Left lung (tissue), 10 donors: Measurements from ENCODE around the gene SDHB. TPM values are rescaled to one million over a fixed set of nuclear protein-coding genes. Genes with fewer than 3 reads are reported as not detected.

Experiments used
- ATAC-seq: fragments of 200-7000 bp; cut with Tn5 transposase; one replicate; pipeline ENCODE4 v1.9.1; 2020; ENCODE audit warnings: moderate library complexity
- DNase-seq, 4 donors: peaks; one replicate each; pipeline ENCODE4 v3.0.0-alpha.2; 2013 to 2020
- H3K27ac ChIP-seq, 2 donors: fragments of 200-600 bp; sonication (generic) in 1 of 2; one replicate each; pipeline versions ENCODE4 v1.5.0 to v1.8.0; 2020 to 2021
- H3K27me3 ChIP-seq, 2 donors: fragments of 200-600 bp; sonication (generic) in 1 of 2; one replicate each; pipeline versions ENCODE4 v1.5.0 to v1.8.0; 2020 to 2021
- H3K36me3 ChIP-seq, 2 donors: fragments of 200-600 bp; sonication (generic) in 1 of 2; one replicate each; pipeline versions ENCODE4 v1.5.0 to v1.8.0; 2020 to 2021
- H3K4me1 ChIP-seq, 2 donors: fragments of 200-600 bp; one replicate each; pipeline ENCODE4 v1.8.0; 2021
- H3K4me3 ChIP-seq, 2 donors: fragments of 200-600 bp; sonication (generic) in 1 of 2; one replicate each; pipeline versions ENCODE4 v1.5.0 to v1.8.0; 2020 to 2021; ENCODE audit warnings: mild to moderate bottlenecking in 1 of 2
- H3K9me3 ChIP-seq, 2 donors: fragments of 200-600 bp; sonication (generic) in 1 of 2; one replicate each; pipeline versions ENCODE4 v1.5.0 to v1.8.0; 2020 to 2021
- intact Hi-C, 2 donors: fragments of 100-400 bp; cut with DNase I; formaldehyde crosslinking; loops; one replicate each; pipeline versions ENCODE4 v1.11.2 to v1.14.2; 2022
- polyA plus RNA-seq, 6 donors: library from polyadenylated mRNA; unstranded; fragments of 120-200 nt; gene quantifications; one replicate each; pipeline ENCODE4 v1.2.1, GENCODE V29; 2013; ENCODE audit not compliant: insufficient read length in 6 of 6
- total RNA-seq, 2 donors: library from RNA; stranded (reverse); fragmentation: NEBNext Ultra II Directional; extraction: Animal tissue kit (Norgen Biotek cat#: 25700); gene quantifications; one replicate each; pipeline ENCODE4 v1.2.1, GENCODE V29; 2021
- TF ChIP-seq, protein P1 (sequence below), 2 donors: fragments of 200-600 bp; sonication (generic) in 1 of 2; IDR thresholded peaks; one replicate each; pipeline versions ENCODE4 v1.5.0 to v1.8.0; 2021; ENCODE audit warnings: antibody characterized with exemption in 2 of 2
- donor health status: DM: no; HTN: yes; CAD: no.
- donor health status: DM: no; HTN: no; CAD: no.

SDHB gene
- total and polyA plus RNA-seq, 8 donors: 86.8 to 110 (median 98.1) TPM

- TF ChIP-seq, protein P1, sequence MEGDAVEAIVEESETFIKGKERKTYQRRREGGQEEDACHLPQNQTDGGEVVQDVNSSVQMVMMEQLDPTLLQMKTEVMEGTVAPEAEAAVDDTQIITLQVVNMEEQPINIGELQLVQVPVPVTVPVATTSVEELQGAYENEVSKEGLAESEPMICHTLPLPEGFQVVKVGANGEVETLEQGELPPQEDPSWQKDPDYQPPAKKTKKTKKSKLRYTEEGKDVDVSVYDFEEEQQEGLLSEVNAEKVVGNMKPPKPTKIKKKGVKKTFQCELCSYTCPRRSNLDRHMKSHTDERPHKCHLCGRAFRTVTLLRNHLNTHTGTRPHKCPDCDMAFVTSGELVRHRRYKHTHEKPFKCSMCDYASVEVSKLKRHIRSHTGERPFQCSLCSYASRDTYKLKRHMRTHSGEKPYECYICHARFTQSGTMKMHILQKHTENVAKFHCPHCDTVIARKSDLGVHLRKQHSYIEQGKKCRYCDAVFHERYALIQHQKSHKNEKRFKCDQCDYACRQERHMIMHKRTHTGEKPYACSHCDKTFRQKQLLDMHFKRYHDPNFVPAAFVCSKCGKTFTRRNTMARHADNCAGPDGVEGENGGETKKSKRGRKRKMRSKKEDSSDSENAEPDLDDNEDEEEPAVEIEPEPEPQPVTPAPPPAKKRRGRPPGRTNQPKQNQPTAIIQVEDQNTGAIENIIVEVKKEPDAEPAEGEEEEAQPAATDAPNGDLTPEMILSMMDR (IDR thresholded peaks at IDR 0.05): no peak
- Histone ChIP-seq H3K27ac (no peak overlapping the region), H3K27me3 (no peaks in the 10 kb centered on the region), H3K4me3 (no peak overlapping the region), H3K36me3 (peaks cover 0 to 23% of the 10 kb centered on the region in 2 donors), H3K9me3 (no peaks in the 10 kb centered on the region), H3K4me1 (peaks cover 0 to 14% of the 10 kb centered on the region in 2 donors)
- ATAC-seq (no peak), DNase-seq (no peak)
- intact Hi-C loops: no loop called here
These were observed 26.4 kb upstream of the SDHB start for GRCh38 chr1:17080085-17080759.

DNA sequence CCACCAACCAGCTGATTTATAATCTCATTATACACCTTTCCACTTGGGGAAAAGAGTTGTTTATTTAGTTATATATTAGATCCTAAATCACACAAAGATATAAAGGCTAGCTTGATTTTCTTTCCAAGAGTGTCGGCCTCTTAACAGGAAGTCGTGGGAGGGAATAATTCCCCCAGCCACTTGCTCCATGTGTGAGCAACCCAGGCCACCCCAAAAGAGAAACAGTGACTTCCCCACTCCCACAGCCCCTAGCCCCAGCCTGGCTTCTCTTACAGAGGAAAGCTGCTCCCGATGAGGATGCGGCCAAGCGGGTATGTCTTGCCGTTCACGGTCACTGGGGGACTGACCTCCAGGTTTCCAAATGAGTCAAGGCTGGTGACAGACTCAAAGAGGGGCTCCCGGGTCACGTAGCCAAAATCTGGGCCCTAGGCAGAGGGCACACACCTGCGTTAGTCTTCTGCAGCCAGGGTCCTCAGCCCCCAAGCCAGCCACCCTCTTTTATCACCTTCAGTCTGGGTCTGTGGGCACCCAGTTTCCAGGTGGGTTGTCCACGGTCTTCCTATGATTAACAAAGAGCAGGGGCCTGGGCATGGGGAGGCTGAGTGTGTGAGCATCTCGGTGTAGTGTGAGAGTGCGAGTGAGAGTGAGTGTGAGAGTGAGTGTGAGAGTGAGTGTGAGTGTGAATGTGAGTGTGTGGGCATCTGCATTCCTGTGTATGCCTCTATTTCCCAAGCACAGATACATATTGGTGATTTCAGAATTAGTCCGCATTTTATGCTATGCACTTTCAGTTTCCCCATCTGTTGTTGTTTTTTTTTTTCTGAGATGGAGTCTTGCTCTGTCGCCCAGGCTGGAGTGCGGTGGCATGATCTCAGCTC lies 25.4 kb upstream of the SDHB start:
- H3K36me3 ChIP-seq: peaks cover 0 to 29% of the 10 kb centered on the region in 2 donors
- H3K27me3 ChIP-seq: no peaks in the 10 kb centered on the region
- intact Hi-C loops: no loop called here
- TF ChIP-seq, protein P1 (IDR thresholded peaks at IDR 0.05): no peak
- H3K4me3 ChIP-seq: no peak overlapping the region
- H3K9me3 ChIP-seq: no peaks in the 10 kb centered on the region
- H3K27ac ChIP-seq: no peak overlapping the region
- ATAC-seq: no peak
- peaks cover 0 to 17% of the 10 kb centered on the region in 2 donors for H3K4me1 ChIP-seq
- DNase-seq: no peak

DNA sequence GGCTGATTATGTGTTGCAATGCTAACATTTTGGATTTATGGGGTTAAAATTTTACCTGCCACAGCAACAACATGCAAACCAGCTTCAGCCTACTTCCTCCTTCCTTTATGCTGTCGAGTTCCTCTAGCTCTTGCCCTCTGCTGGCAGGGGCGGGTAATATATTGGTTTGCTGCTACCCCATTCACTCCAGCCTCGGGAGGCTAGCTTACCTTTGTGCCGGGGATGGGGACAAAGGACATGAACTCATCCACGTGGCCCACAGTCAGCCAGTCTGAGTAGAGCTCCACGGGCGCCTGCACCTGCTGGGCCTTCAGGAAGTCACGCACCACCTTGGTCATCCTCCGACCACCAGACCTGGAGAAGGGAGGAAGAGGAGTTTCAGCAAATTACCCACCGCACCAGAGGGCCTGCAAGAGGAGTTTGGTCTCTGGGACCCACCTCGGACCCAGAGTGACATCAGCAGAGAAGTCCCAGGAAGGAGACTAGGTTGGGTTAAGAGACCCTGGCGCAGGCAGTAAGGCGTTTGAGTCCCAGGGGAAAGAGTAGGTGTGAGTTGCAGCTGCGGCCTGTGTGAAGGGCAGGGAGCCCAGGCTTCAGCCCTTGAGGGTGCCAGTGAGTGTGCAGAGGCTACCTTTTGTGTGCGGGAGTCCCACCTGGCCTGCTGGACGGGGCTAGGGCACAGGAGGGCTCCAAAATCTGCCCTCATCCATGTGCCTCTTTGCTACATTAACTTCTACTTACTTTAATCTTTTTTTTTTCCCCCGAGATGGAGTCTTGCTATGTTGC lies 21.8 kb upstream of the SDHB start:
- peaks cover 0 to 5% of the 10 kb centered on the region in 2 donors for H3K4me1 ChIP-seq
- DNase-seq (no peak), ATAC-seq (peak; percentile 48)
- TF ChIP-seq, protein P1 (IDR thresholded peaks at IDR 0.05): peak in 1 of 2 donors; percentile 54
- H3K4me3 ChIP-seq: no peak overlapping the region
- intact Hi-C loops: no loop called here
- H3K9me3 ChIP-seq: no peaks in the 10 kb centered on the region
- peak overlapping the region in 1 of 2 donors; percentile 24 for H3K27ac ChIP-seq
- peaks cover 0 to 26% of the 10 kb centered on the region in 2 donors for H3K36me3 ChIP-seq
- H3K27me3 ChIP-seq: no peaks in the 10 kb centered on the region

GRCh38 chr1:17071794-17072193 lies 18.0 kb upstream of the SDHB start:
- intact Hi-C loops: no loop called here
- H3K36me3 ChIP-seq: peaks cover 0 to 28% of the 10 kb centered on the region in 2 donors
- no peaks in the 10 kb centered on the region for H3K9me3 ChIP-seq
- peaks cover 0 to 19% of the 10 kb centered on the region in 2 donors for H3K4me1 ChIP-seq
- no peak for ATAC-seq
- no peak overlapping the region for H3K4me3 ChIP-seq
- no peak overlapping the region for H3K27ac ChIP-seq
- TF ChIP-seq, protein P1 (IDR thresholded peaks at IDR 0.05): no peak
- no peaks in the 10 kb centered on the region for H3K27me3 ChIP-seq
- DNase-seq: no peak
